NCI-H510A (cell line): ENCODE measurements around the gene KRT81.

Source experiments
- DNase-seq: peaks from one replicate; lab custom pipeline; 2025; lab: John Stamatoyannopoulos, UW

The KRT81 gene

GRCh38 chr12:52291267-52291935, at the start of gene KRT81:
Gene KRT81 (minus strand): TSS chr12:52291534. CDS start chr12:52291465, 69 bp downstream.
- DNase-seq = no peak

- no peak for DNase-seq
Observed at GRCh38 chr12:52338241-52338960, 47.1 kb upstream of the KRT81 start.

- no peak for DNase-seq
Observed at GRCh38 chr12:52337054-52337453, 45.7 kb upstream of the KRT81 start.

- DNase-seq = no peak
Observed at GRCh38 chr12:52336641-52337040, 45.3 kb upstream of the KRT81 start.

- no peak for DNase-seq
Observed at GRCh38 chr12:52335598-52336262, 44.4 kb upstream of the KRT81 start.

GRCh38 chr12:52334185-52334584, 42.9 kb upstream of the KRT81 start:
- no peak for DNase-seq

GRCh38 chr12:52333321-52333720, 42.0 kb upstream of the KRT81 start:
- no peak for DNase-seq

- DNase-seq = no peak
Observed at GRCh38 chr12:52332381-52332780, 41.0 kb upstream of the KRT81 start.

GRCh38 chr12:52331833-52332232, 40.5 kb upstream of the KRT81 start:
- DNase-seq = no peak

- DNase-seq = no peak
Observed at GRCh38 chr12:52331039-52331438, 39.7 kb upstream of the KRT81 start.

- DNase-seq = no peak
Observed at GRCh38 chr12:52327830-52328500, 36.6 kb upstream of the KRT81 start.

GRCh38 chr12:52327052-52327829, 35.9 kb upstream of the KRT81 start:
- DNase-seq = peak; percentile 66

- DNase-seq = no peak
Observed at GRCh38 chr12:52324153-52324444, 32.8 kb upstream of the KRT81 start.

- no peak for DNase-seq
Observed at GRCh38 chr12:52323416-52324152, 32.2 kb upstream of the KRT81 start.

GRCh38 chr12:52323001-52323400, 31.7 kb upstream of the KRT81 start:
- DNase-seq = no peak

GRCh38 chr12:52322069-52322468, 30.7 kb upstream of the KRT81 start:
- no peak for DNase-seq

- DNase-seq = no peak
Observed at GRCh38 chr12:52321418-52321817, 30.1 kb upstream of the KRT81 start.

- DNase-seq = no peak
Observed at GRCh38 chr12:52320784-52321400, 29.6 kb upstream of the KRT81 start, which contains the start of gene KRT83. Gene KRT83 (minus strand): TSS chr12:52321398. CDS start chr12:52321335, 63 bp downstream.

GRCh38 chr12:52319097-52319496, 27.8 kb upstream of the KRT81 start:
- no peak for DNase-seq

- DNase-seq = no peak
Observed at GRCh38 chr12:52318241-52318990, 27.1 kb upstream of the KRT81 start.
